Activated CD4-positive, CD25-positive, alpha-beta regulatory T cell treated with anti-CD3 and anti-CD28 coated beads, Interleukin-2, amount 50 U/mL, for 24 hours (primary cell): Measurements from ENCODE around the gene NPHP3.
A peak's percentile ranks its signal among the peaks of the same experiment; 100 is the strongest.
"Not testable (repeated sequence)": the region's sequence is repeated elsewhere in the genome, so short reads cannot be mapped to it uniquely, and the experiment has no call there.

ENCODE experiments used
- ATAC-seq, 2 donors: fragments of 150-1000 bp; cut with Tn5 transposase; one replicate each; pipeline ENCODE4 v1.10.0; 2021; ENCODE audit warnings: mild to moderate bottlenecking in 1 of 2, moderate library complexity in 1 of 2

Gene NPHP3

DNA sequence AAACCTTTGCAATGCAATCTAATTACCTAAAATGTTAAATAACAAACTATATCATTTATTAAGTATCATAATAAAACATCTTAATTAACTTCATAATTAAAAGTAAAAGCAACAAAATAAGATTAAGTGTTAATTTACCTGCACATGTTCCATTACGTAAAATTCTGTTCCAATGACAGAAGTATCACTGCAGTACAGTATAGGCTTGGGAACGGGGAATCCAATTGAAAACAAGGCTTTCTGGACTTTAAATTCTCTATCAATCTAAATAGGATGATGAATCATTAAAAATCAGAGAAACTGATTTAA lies 79.7 kb downstream of the NPHP3 start:
- ATAC-seq: no peak

DNA sequence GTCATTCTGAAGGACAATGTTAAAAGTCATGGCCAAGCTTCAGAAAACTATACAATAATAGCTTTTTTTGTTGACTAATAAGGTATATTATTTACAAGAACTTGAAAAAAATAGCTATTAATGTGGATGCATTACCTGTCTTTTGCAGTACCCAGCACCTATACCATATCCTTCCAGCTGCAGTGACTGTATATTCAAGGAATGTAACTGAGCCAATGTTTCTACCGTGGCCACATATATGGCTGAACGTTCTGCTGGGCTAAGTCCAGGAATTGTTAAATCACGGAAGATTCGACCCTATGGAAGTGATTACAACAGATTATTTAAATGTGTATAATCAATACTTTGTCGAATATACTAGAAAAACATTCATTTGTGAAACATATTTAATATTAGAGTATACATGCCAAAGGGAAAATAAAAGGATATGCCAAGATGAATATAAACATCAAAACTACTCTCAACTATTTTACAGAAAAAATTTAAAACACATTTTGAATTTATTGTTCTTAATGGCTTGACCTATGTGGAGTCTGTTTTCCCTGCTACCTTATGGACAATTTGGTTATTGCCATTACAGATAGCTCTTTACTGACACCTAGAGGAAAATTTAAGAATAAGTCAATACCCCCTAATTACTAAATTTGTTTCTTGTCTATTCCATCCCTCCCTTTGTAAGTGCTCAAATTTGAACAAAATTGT lies 80.2 kb downstream of the NPHP3 start:
- ATAC-seq: peak; percentile 30 to 35

GRCh38 chr3:132641427-132641826 lies 80.8 kb downstream of the NPHP3 start:
- ATAC-seq: not testable (repeated sequence)

- ATAC-seq: no peak
These were observed 83.5 kb downstream of the NPHP3 start for GRCh38 chr3:132638706-132639105.

DNA sequence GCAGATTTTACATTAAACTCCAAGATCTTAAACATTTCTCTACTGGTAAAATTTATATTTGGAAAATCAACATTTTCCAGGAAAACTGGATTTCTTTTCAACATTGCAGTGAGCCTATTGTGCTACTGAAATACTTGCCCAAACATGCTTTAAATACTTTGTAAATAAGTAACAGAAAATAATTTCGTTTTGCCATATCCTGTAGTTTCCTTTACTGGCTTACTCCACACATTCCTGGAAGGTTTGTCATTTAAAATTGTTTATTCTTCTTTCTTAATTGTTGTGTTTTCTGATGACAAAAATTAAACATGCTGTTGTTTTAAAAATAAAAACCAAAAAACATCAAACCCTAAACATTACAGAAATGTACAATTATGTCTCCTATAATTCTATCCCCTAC lies 84.6 kb downstream of the NPHP3 start:
- ATAC-seq: no peak

DNA sequence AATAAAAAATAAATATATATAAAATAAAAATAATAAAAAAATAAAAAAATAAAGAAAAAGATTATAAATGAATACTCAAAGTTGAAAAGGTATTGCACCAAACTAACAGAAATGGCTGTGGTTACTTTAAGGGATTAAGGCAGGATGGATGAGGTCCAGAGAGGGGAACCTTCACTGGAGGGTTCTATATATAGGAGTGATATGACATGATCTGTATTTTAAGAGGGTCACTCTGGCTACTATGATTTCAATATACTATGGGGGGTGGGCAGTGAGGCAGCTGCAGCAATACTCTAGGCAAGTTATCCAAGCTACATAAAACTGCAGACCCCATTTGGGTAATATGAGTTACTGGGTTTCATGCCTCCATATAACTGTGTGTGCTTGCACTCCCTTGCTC lies 87.2 kb downstream of the NPHP3 start:
- ATAC-seq: no peak
